GM12878 (cell line): ENCODE data around the gene DMXL2. TPM values are rescaled to one million over a fixed set of nuclear protein-coding genes. Genes with fewer than 3 reads are reported as not detected.

ENCODE experiments used
- E4F1 ChIP-seq: fragments of 450-650 bp; IDR thresholded peaks from 2 replicates; pipeline ENCODE4 v1.6.1; 2018; ENCODE audit warnings: borderline replicate concordance, mild to moderate bottlenecking; ENCODE audit not compliant: partially characterized antibody
- MLLT1 ChIP-seq: fragments of 450-650 bp; IDR thresholded peaks from 2 replicates; pipeline ENCODE4 v1.6.1; 2016; ENCODE audit warnings: mild to moderate bottlenecking
- SMAD5 ChIP-seq: IDR thresholded peaks from 2 replicates; pipeline ENCODE4 v1.6.1; 2016; ENCODE audit warnings: antibody characterized with exemption, low read depth
- SREBF2 ChIP-seq: IDR thresholded peaks from 2 replicates; pipeline ENCODE4 v1.6.1; 2012; ENCODE audit warnings: mild to moderate bottlenecking, low read length
- ZBTB33 ChIP-seq: fragments of 450-650 bp; IDR thresholded peaks from 2 replicates; pipeline ENCODE4 v1.6.1; 2017; ENCODE audit warnings: mild to moderate bottlenecking
- ZNF217 ChIP-seq: fragments of 450-650 bp; IDR thresholded peaks from 2 replicates; pipeline ENCODE4 v1.6.1; 2017; ENCODE audit warnings: antibody characterized with exemption, mild to moderate bottlenecking
- ZSCAN29 ChIP-seq: fragments of 450-650 bp; IDR thresholded peaks from 2 replicates; pipeline ENCODE4 v1.6.1; 2017; ENCODE audit warnings: mild to moderate bottlenecking, moderate library complexity
- polyA plus RNA-seq, 11 experiments: library from polyadenylated mRNA; depleted of rRNA in 4 of 11; unstranded in 6 of 11; stranded (reverse) in 5 of 11; fragments of >200 nt; fragmentation: Nextera tagmentation in 4 of 11; fragmentation: Illumina TruSeq in 1 of 11; extraction: Ambion mirVana in 4 of 11; extraction: Trizol in 1 of 11; gene quantifications; 1 replicate in 1 of 11; 2 replicates in 10 of 11; pipeline versions ENCODE4 v1.2.1 to v1.2.3, GENCODE V29; 2011 to 2016; ENCODE audit warnings: inconsistent platforms in 2 of 11, missing spikeins in 2 of 11, low read depth in 1 of 11
- total RNA-seq, 4 experiments: library from RNA; depleted of rRNA in 3 of 4; stranded (reverse); fragments of >200 nt in 3 of 4; fragmentation: Illumina TruSeq in 1 of 4; extraction: Trizol in 1 of 4; gene quantifications; 2 replicates each; pipeline versions ENCODE4 v1.2.1 to v1.2.3, GENCODE V29; 2013 to 2021

The DMXL2 gene
- total and polyA plus RNA-seq, 10 of the 15 experiments (the other 5 are each of a cell fraction or from before 2014, with no cell fraction given): 8.5 to 32.1 (median 22.0) TPM

- TF ChIP-seq MLLT1 (no peak), ZNF217 (no peak), ZSCAN29 (no peak), SREBF2 (no peak), SMAD5 (no peak), ZBTB33 (no peak), E4F1 (no peak)
Measured at GRCh38 chr15:51447855-51448621, 174.5 kb downstream of the DMXL2 start (continued).
